ENCODE measurements around the gene LIN28B. TPM values are rescaled to one million over a fixed set of nuclear protein-coding genes. Genes with fewer than 3 reads are reported as not detected.

The LIN28B gene
- total and polyA plus RNA-seq, 10 donors = not detected

DNA sequence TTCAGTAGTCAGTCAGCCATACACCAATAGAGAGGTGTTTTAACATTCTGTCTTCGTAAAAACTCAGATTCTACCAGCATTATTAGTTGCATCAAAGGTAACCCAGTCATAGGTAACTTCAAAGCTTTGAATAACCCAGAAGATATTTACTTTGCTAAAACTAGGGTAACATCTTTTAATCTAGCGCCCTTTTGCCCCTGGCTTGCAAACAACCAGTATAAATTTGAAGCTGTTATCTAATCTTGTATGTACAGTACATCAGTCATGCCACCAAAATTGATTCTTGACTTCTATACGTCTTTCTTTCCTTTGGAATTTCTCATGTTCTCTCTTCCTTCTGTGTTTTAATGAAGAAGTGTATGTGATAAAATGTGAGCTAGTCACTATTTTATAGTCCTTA lies 109.3 kb downstream of the LIN28B start:
- no peak for DNase-seq
- no peaks in the 10 kb centered on the region for H3K36me3 ChIP-seq
- no peaks in the 10 kb centered on the region for H3K4me1 ChIP-seq
- peaks cover 0 to 35% (median 0%) of the 10 kb centered on the region in 7 donors for H3K27me3 ChIP-seq (replicated peaks in 1 of 7)
- H3K9me3 ChIP-seq = no peaks in the 10 kb centered on the region
- no peak overlapping the region for H3K27ac ChIP-seq
- H3K4me3 ChIP-seq = no peak overlapping the region
- TF ChIP-seq POLR2AphosphoS5 (IDR thresholded peaks at IDR 0.05) (no peak), POLR2A (IDR thresholded peaks at IDR 0.05) (no peak)
- TF ChIP-seq, protein P1, sequence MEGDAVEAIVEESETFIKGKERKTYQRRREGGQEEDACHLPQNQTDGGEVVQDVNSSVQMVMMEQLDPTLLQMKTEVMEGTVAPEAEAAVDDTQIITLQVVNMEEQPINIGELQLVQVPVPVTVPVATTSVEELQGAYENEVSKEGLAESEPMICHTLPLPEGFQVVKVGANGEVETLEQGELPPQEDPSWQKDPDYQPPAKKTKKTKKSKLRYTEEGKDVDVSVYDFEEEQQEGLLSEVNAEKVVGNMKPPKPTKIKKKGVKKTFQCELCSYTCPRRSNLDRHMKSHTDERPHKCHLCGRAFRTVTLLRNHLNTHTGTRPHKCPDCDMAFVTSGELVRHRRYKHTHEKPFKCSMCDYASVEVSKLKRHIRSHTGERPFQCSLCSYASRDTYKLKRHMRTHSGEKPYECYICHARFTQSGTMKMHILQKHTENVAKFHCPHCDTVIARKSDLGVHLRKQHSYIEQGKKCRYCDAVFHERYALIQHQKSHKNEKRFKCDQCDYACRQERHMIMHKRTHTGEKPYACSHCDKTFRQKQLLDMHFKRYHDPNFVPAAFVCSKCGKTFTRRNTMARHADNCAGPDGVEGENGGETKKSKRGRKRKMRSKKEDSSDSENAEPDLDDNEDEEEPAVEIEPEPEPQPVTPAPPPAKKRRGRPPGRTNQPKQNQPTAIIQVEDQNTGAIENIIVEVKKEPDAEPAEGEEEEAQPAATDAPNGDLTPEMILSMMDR (IDR thresholded peaks at IDR 0.05 in 8 of 11, conservative IDR thresholded peaks at IDR 0.05 in 3 of 11) = no peak
- intact Hi-C loops (cut with DNase I; ENCODE audit: low total_unique reads) = no loop called here
- WGBS, 5 donors = 71 to 89% (median 81%) methylated on average over 3 of the region's 3 CpGs

DNA sequence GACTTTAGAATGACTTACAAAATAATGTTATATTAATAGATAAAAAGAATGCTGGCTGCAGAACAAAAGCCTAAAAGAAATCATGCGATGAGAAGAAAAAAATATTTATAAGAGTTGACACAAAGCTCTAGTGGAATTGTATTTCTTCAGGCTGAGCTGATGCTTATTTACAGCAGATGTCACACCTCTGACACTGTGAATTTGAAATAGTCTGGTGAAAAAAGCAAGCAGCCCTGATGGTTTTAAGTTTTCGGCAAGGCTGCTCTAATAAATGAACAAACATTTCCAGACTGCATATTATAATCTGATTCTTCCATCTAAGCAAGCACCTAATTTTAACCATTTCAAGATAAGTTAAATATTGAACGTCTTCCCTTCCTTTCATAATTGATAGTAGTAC lies 109.9 kb downstream of the LIN28B start:
- TF ChIP-seq POLR2A (IDR thresholded peaks at IDR 0.05) (no peak), POLR2AphosphoS5 (IDR thresholded peaks at IDR 0.05) (no peak)
- TF ChIP-seq, protein P1 (IDR thresholded peaks at IDR 0.05 in 8 of 11, conservative IDR thresholded peaks at IDR 0.05 in 3 of 11) = no peak
- intact Hi-C loops (cut with DNase I; ENCODE audit: low total_unique reads) = no loop called here
- peaks cover 0 to 35% (median 0%) of the 10 kb centered on the region in 7 donors for H3K27me3 ChIP-seq (replicated peaks in 1 of 7)
- no peak for DNase-seq
- H3K4me1 ChIP-seq = no peaks in the 10 kb centered on the region
- H3K36me3 ChIP-seq = no peaks in the 10 kb centered on the region
- 71 to 81% (median 75%) methylated on average over 3 of the region's 3 CpGs for whole genome bisulfite sequencing, 5 donors
- no peak overlapping the region for H3K27ac ChIP-seq
- no peaks in the 10 kb centered on the region for H3K9me3 ChIP-seq
- no peak overlapping the region for H3K4me3 ChIP-seq

DNA sequence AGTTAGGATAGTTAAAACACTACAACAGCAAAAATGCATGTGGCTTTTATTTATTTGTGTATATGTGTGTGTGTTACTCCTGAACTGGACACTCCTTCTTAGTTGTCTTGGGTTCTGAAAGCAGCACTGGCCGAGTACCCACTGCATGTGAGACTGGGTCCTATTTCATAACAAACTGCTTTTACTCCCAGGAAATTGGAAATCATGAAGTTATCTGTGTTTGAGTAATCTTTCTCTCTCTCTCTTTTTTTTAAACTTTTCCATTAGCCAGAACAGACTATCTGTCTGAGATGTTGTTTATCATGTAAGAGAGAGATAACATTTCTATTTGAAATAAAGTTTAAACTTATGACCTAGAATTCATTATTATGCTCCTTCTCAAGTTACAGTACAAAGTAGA lies 110.4 kb downstream of the LIN28B start:
- TF ChIP-seq POLR2AphosphoS5 (IDR thresholded peaks at IDR 0.05) = no peak
- TF ChIP-seq, protein P1 (IDR thresholded peaks at IDR 0.05 in 8 of 11, conservative IDR thresholded peaks at IDR 0.05 in 3 of 11) = no peak
- no peak for TF ChIP-seq POLR2A (IDR thresholded peaks at IDR 0.05)
- H3K27me3 ChIP-seq (replicated peaks in 1 of 7) = peaks cover 0 to 35% (median 0%) of the 10 kb centered on the region in 7 donors
- DNase-seq = no peak
- no peaks in the 10 kb centered on the region for H3K4me1 ChIP-seq
- no peak overlapping the region for H3K27ac ChIP-seq
- WGBS, 5 donors = 37 to 89% (median 54%) methylated on average over 1 of the region's 1 CpG
- H3K9me3 ChIP-seq = no peaks in the 10 kb centered on the region
- intact Hi-C loops (cut with DNase I; ENCODE audit: low total_unique reads) = no loop called here
- no peaks in the 10 kb centered on the region for H3K36me3 ChIP-seq
- H3K4me3 ChIP-seq = no peak overlapping the region

DNA sequence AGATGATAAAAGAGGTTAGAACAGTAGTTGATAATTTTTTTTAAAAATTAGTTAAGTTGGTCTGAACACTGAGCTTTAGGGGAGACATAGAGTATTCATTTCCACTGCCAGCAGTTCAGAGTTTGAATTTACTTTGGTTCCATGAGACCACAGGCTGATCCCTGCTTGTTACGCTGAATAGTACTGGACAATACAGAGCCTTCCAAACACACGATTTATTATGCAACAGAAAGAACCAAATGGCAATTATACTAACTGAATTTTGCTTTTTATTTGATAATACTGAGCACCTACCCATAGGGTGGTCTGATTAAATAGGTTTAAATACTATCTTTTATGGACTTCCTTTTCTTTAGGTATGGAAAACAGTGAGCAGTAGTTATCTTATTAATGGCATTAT lies 111.5 kb downstream of the LIN28B start:
- TF ChIP-seq POLR2AphosphoS5 (IDR thresholded peaks at IDR 0.05) = no peak
- TF ChIP-seq POLR2A (IDR thresholded peaks at IDR 0.05) = no peak
- TF ChIP-seq, protein P1 (IDR thresholded peaks at IDR 0.05 in 8 of 11, conservative IDR thresholded peaks at IDR 0.05 in 3 of 11) = no peak
- H3K27ac ChIP-seq = no peak overlapping the region
- H3K4me1 ChIP-seq = no peaks in the 10 kb centered on the region
- H3K27me3 ChIP-seq (replicated peaks in 1 of 7) = peaks cover 0 to 35% (median 0%) of the 10 kb centered on the region in 7 donors
- WGBS, 5 donors = 80 to 91% (median 82%) methylated on average over 2 of the region's 2 CpGs
- H3K36me3 ChIP-seq = no peaks in the 10 kb centered on the region
- intact Hi-C loops (cut with DNase I; ENCODE audit: low total_unique reads) = no loop called here
- no peak for DNase-seq
- H3K4me3 ChIP-seq = no peak overlapping the region
- no peaks in the 10 kb centered on the region for H3K9me3 ChIP-seq

Data from spleen (tissue), 11 donors.